ENCODE data around the gene RASSF8. TPM values are rescaled to one million over a fixed set of nuclear protein-coding genes. Genes with fewer than 3 reads are reported as not detected.
"Not testable (repeated sequence)": the region's sequence is repeated elsewhere in the genome, so short reads cannot be mapped to it uniquely, and the experiment has no call there.

The RASSF8 gene
- total RNA-seq, 2 donors from 2014 or later = 3.2 to 14.2 TPM

GRCh38 chr12:26056335-26056734, 97.9 kb downstream of the RASSF8 start:
- no peaks in the 10 kb centered on the region for H3K9me3 ChIP-seq
- H3K27me3 ChIP-seq = no peaks in the 10 kb centered on the region
- H3K36me3 ChIP-seq = no peaks in the 10 kb centered on the region
- H3K4me3 ChIP-seq = no peak overlapping the region
- no peak overlapping the region for H3K9ac ChIP-seq (ENCODE audit: low read depth in 2 of 2, low read length in 2 of 2)
- TF ChIP-seq CTCF (IDR thresholded peaks at IDR 0.05) = no peak
- H3K4me1 ChIP-seq = no peaks in the 10 kb centered on the region
- H3K27ac ChIP-seq = no peak overlapping the region
- intact Hi-C loops (cut with DNase I) = no loop called here
- DNase-seq = no peak

GRCh38 chr12:26057271-26057670, 98.8 kb downstream of the RASSF8 start:
- DNase-seq; intact Hi-C loops (cut with DNase I): not testable (repeated sequence)

GRCh38 chr12:26058308-26058707, 99.8 kb downstream of the RASSF8 start:
- no peak for TF ChIP-seq CTCF (IDR thresholded peaks at IDR 0.05)
- no peak overlapping the region for H3K9ac ChIP-seq (ENCODE audit: low read depth in 2 of 2, low read length in 2 of 2)
- no peaks in the 10 kb centered on the region for H3K4me1 ChIP-seq
- intact Hi-C loops (cut with DNase I) = no loop called here
- H3K36me3 ChIP-seq = no peaks in the 10 kb centered on the region
- DNase-seq = no peak
- H3K27ac ChIP-seq = no peak overlapping the region
- no peaks in the 10 kb centered on the region for H3K27me3 ChIP-seq
- H3K4me3 ChIP-seq = no peak overlapping the region
- H3K9me3 ChIP-seq = no peaks in the 10 kb centered on the region

More at GRCh38 chr12:26057271-26057670, 98.8 kb downstream of the RASSF8 start:
- not testable (repeated sequence) for H3K27ac ChIP-seq; H3K9me3 ChIP-seq; H3K9ac ChIP-seq (ENCODE audit: low read depth in 2 of 2, low read length in 2 of 2); H3K4me1 ChIP-seq; H3K36me3 ChIP-seq; H3K4me3 ChIP-seq; H3K27me3 ChIP-seq

- Histone ChIP-seq H3K36me3 (no peaks in the 10 kb centered on the region), H3K9me3 (no peaks in the 10 kb centered on the region), H3K9ac (ENCODE audit: low read depth in 2 of 2, low read length in 2 of 2) (no peak overlapping the region), H3K4me3 (no peak overlapping the region), H3K27ac (no peak overlapping the region), H3K4me1 (no peaks in the 10 kb centered on the region), H3K27me3 (no peaks in the 10 kb centered on the region)
- no peak for DNase-seq
- TF ChIP-seq CTCF (IDR thresholded peaks at IDR 0.05) = no peak
- intact Hi-C loops (cut with DNase I) = no loop called here
These were observed 100.3 kb downstream of the RASSF8 start for GRCh38 chr12:26058818-26059217.

GRCh38 chr12:26062006-26062405, 103.5 kb downstream of the RASSF8 start:
- H3K27me3 ChIP-seq = no peaks in the 10 kb centered on the region
- intact Hi-C loops (cut with DNase I) = no loop called here
- no peaks in the 10 kb centered on the region for H3K9me3 ChIP-seq
- TF ChIP-seq CTCF (IDR thresholded peaks at IDR 0.05) = no peak
- DNase-seq = no peak
- H3K4me1 ChIP-seq = no peaks in the 10 kb centered on the region
- no peak overlapping the region for H3K9ac ChIP-seq (ENCODE audit: low read depth in 2 of 2, low read length in 2 of 2)
- H3K4me3 ChIP-seq = no peak overlapping the region
- H3K27ac ChIP-seq = no peak overlapping the region
- no peaks in the 10 kb centered on the region for H3K36me3 ChIP-seq

GRCh38 chr12:26062566-26062965, 104.1 kb downstream of the RASSF8 start:
- no peaks in the 10 kb centered on the region for H3K9me3 ChIP-seq
- no peaks in the 10 kb centered on the region for H3K36me3 ChIP-seq
- intact Hi-C loops (cut with DNase I) = no loop called here
- H3K27ac ChIP-seq = no peak overlapping the region
- no peak overlapping the region for H3K4me3 ChIP-seq
- DNase-seq = no peak
- no peak overlapping the region for H3K9ac ChIP-seq (ENCODE audit: low read depth in 2 of 2, low read length in 2 of 2)
- TF ChIP-seq CTCF (IDR thresholded peaks at IDR 0.05) = no peak
- no peaks in the 10 kb centered on the region for H3K27me3 ChIP-seq
- H3K4me1 ChIP-seq = no peaks in the 10 kb centered on the region

Measured in colonic mucosa (tissue), 4 donors.